Esophagus muscularis mucosa (tissue), 4 donors: ENCODE results near the gene MACROD2.

Experiments used
- EP300 ChIP-seq: sonication (generic); formaldehyde crosslinking; IDR thresholded peaks from one replicate; pipeline ENCODE4 v1.6.1; 2017; ENCODE audit warnings: antibody characterized with exemption
- POLR2A ChIP-seq: fragments of 450-650 bp; IDR thresholded peaks from one replicate; pipeline ENCODE4 v1.6.1; 2017; ENCODE audit warnings: antibody characterized with exemption, moderate library complexity, mild to moderate bottlenecking, low read depth
- POLR2AphosphoS5 ChIP-seq, 2 donors: sonication (generic); formaldehyde crosslinking; IDR thresholded peaks; one replicate each; pipeline ENCODE4 v1.6.1; 2017; ENCODE audit warnings: antibody characterized with exemption in 2 of 2
- TF ChIP-seq, protein P1 (sequence below), 3 experiments: fragments of 200-600 bp in 2 of 3; fragments of 450-650 bp in 1 of 3; sonication (generic) in 2 of 3; IDR thresholded peaks; one replicate each; pipeline ENCODE4 v1.5.1; 2017 to 2019; ENCODE audit warnings: antibody characterized with exemption in 3 of 3, mild to moderate bottlenecking in 2 of 3, moderate library complexity in 1 of 3

DNA sequence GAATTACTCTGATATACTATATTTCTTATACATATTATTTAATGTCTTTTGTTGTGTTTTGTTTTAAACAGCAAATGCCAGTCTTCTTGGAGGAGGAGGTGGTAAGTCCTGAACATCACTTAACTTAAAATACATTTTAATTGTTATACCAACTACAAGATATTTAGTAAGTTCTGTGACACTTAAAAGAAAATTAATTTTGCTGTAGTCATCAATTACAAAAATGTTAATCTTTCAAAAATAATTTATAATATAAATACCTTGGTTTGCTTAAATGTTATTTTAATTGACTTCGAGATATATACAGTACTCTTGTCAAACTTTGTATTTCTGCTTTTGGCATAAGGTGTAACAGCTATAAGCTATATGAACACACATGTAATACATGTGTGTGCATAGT lies 498.1 kb downstream of the MACROD2 start:
- TF ChIP-seq, protein P1, sequence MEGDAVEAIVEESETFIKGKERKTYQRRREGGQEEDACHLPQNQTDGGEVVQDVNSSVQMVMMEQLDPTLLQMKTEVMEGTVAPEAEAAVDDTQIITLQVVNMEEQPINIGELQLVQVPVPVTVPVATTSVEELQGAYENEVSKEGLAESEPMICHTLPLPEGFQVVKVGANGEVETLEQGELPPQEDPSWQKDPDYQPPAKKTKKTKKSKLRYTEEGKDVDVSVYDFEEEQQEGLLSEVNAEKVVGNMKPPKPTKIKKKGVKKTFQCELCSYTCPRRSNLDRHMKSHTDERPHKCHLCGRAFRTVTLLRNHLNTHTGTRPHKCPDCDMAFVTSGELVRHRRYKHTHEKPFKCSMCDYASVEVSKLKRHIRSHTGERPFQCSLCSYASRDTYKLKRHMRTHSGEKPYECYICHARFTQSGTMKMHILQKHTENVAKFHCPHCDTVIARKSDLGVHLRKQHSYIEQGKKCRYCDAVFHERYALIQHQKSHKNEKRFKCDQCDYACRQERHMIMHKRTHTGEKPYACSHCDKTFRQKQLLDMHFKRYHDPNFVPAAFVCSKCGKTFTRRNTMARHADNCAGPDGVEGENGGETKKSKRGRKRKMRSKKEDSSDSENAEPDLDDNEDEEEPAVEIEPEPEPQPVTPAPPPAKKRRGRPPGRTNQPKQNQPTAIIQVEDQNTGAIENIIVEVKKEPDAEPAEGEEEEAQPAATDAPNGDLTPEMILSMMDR (IDR thresholded peaks at IDR 0.05) = no peak
- TF ChIP-seq POLR2A (no peak), POLR2AphosphoS5 (IDR thresholded peaks at IDR 0.05) (no peak), EP300 (no peak)
